Endodermal cell (in vitro differentiated cells): ENCODE measurements around the gene SGMS1. TPM values are rescaled to one million over a fixed set of nuclear protein-coding genes. Genes with fewer than 3 reads are reported as not detected.

Experiments used
- DNase-seq: peaks from one replicate; pipeline ENCODE4 v3.0.0-alpha.2; 2017
- H3K27ac ChIP-seq: 2 replicates; pipeline ENCODE4 v1.5.1; 2013; ENCODE audit warnings: mild to moderate bottlenecking, low read depth, low read length, moderate library complexity
- H3K27me3 ChIP-seq: 2 replicates; pipeline ENCODE4 v1.6.1; 2013; ENCODE audit warnings: mild to moderate bottlenecking, low read length, moderate library complexity; ENCODE audit not compliant: insufficient read depth, control insufficient read depth, poor library complexity, severe bottlenecking
- H3K36me3 ChIP-seq: 2 replicates; pipeline ENCODE4 v1.7.0; 2013; ENCODE audit warnings: mild to moderate bottlenecking, low read length, moderate library complexity; ENCODE audit not compliant: control insufficient read depth, insufficient read depth
- H3K4me1 ChIP-seq: one replicate; pipeline ENCODE4 v1.7.0; 2013; ENCODE audit warnings: low read length; ENCODE audit not compliant: control insufficient read depth, insufficient read depth
- H3K4me3 ChIP-seq: 2 replicates; pipeline ENCODE4 v1.5.1; 2013; ENCODE audit warnings: mild to moderate bottlenecking, low read length, moderate library complexity
- H3K9ac ChIP-seq: 2 replicates; pipeline ENCODE4 v1.6.1; 2013; ENCODE audit warnings: mild to moderate bottlenecking, low read length, moderate library complexity; ENCODE audit not compliant: poor library complexity, severe bottlenecking; ENCODE audit errors: extremely low read depth
- H3K9me3 ChIP-seq: 2 replicates; pipeline ENCODE4 v1.6.1; 2013; ENCODE audit warnings: mild to moderate bottlenecking, low read length, moderate library complexity; ENCODE audit not compliant: control insufficient read depth
- H3K27ac Mint-ChIP-seq: 2 replicates; pipeline ENCODE4 v1.8.0; 2020; ENCODE audit warnings: mixed read lengths
- H3K27me3 Mint-ChIP-seq: 2 replicates; pipeline ENCODE4 v1.8.0; 2021; ENCODE audit warnings: mild to moderate bottlenecking, mixed read lengths; ENCODE audit not compliant: insufficient read depth
- H3K36me3 Mint-ChIP-seq: 2 replicates; pipeline ENCODE4 v1.8.0; 2020; ENCODE audit warnings: low read depth, mixed read lengths
- H3K4me1 Mint-ChIP-seq: 2 replicates; pipeline ENCODE4 v1.8.0; 2020; ENCODE audit warnings: mixed read lengths
- H3K4me3 Mint-ChIP-seq: 2 replicates; pipeline ENCODE4 v1.8.0; 2020; ENCODE audit warnings: mild to moderate bottlenecking, moderate library complexity, mixed read lengths
- H3K9me3 Mint-ChIP-seq: 2 replicates; pipeline ENCODE4 v1.8.0; 2020; ENCODE audit warnings: mild to moderate bottlenecking, mixed read lengths
- CTCF ChIP-seq: fragments of 200-600 bp; sonication (generic); conservative IDR thresholded peaks from 2 replicates; pipeline ENCODE4 v1.5.0; 2021; ENCODE audit warnings: antibody characterized with exemption, mild to moderate bottlenecking
- whole genome bisulfite sequencing, 2 experiments: methylation state at CpG; one replicate each; pipeline versions ENCODE4 v1.1.5 to v1.1.7; 2013; ENCODE audit warnings: missing lambda C conversion rate in 2 of 2, mixed read lengths in 1 of 2; ENCODE audit not compliant: insufficient coverage in 1 of 2, insufficient read length in 1 of 2; 5-methylcytosine and 5-hydroxymethylcytosine counted together
- total RNA-seq, 2 donors: library from RNA; stranded (reverse); fragmentation: NEBNext Ultra II Directional in 1 of 2; extraction: Animal tissue kit (Norgen Biotek cat#: 25700) in 1 of 2; gene quantifications; 2 replicates in 1 of 2; 3 replicates in 1 of 2; pipeline ENCODE4 v1.2.1, GENCODE V29; 2021

The SGMS1 gene
- total RNA-seq, 2 donors from 2014 or later = 12.0 to 14.3 TPM

GRCh38 chr10:50437248-50437647 is 186.5 kb downstream of the SGMS1 start:
- H3K4me3 ChIP-seq = no peak overlapping the region
- H3K9me3 ChIP-seq = no peaks in the 10 kb centered on the region
- no peaks in the 10 kb centered on the region for H3K4me1 ChIP-seq
- no peaks in the 10 kb centered on the region for H3K27me3 Mint-ChIP-seq
- no peak for DNase-seq
- H3K27ac Mint-ChIP-seq = no peak overlapping the region
- no peak overlapping the region for H3K27ac ChIP-seq
- no peak overlapping the region for H3K4me3 Mint-ChIP-seq
- no peaks in the 10 kb centered on the region for H3K27me3 ChIP-seq
- H3K9me3 Mint-ChIP-seq = no peaks in the 10 kb centered on the region
- peaks cover 3% of the 10 kb centered on the region for H3K4me1 Mint-ChIP-seq
- no peak overlapping the region for H3K9ac ChIP-seq
- no peak for TF ChIP-seq CTCF
- H3K36me3 ChIP-seq = no peaks in the 10 kb centered on the region
- WGBS, 2 experiments = 89% methylated on average over 1 of the region's 1 CpG; no CpG with 5 or more reads in 1 of the 2 experiments
- no peaks in the 10 kb centered on the region for H3K36me3 Mint-ChIP-seq

GRCh38 chr10:50436805-50437204 is 187.0 kb downstream of the SGMS1 start:
- Histone ChIP-seq H3K9me3 (no peaks in the 10 kb centered on the region), H3K4me1 (no peaks in the 10 kb centered on the region), H3K4me3 (no peak overlapping the region), H3K9ac (no peak overlapping the region), H3K27ac (no peak overlapping the region), H3K36me3 (no peaks in the 10 kb centered on the region), H3K27me3 (no peaks in the 10 kb centered on the region)
- no peaks in the 10 kb centered on the region for H3K27me3 Mint-ChIP-seq
- H3K4me3 Mint-ChIP-seq = no peak overlapping the region
- no peaks in the 10 kb centered on the region for H3K36me3 Mint-ChIP-seq
- no peaks in the 10 kb centered on the region for H3K9me3 Mint-ChIP-seq
- no peak overlapping the region for H3K27ac Mint-ChIP-seq
- peaks cover 4% of the 10 kb centered on the region for H3K4me1 Mint-ChIP-seq
- no peak for DNase-seq
- no peak for TF ChIP-seq CTCF
- WGBS, 2 experiments = 91 to 100% methylated on average over 2 to 3 of the region's 4 CpGs

GRCh38 chr10:50432211-50433009 is 191.3 kb downstream of the SGMS1 start:
- no peak overlapping the region for H3K4me3 Mint-ChIP-seq
- Histone ChIP-seq H3K27ac (no peak overlapping the region), H3K27me3 (no peaks in the 10 kb centered on the region), H3K9me3 (no peaks in the 10 kb centered on the region), H3K36me3 (no peaks in the 10 kb centered on the region), H3K4me1 (no peaks in the 10 kb centered on the region), H3K4me3 (no peak overlapping the region), H3K9ac (no peak overlapping the region)
- H3K27ac Mint-ChIP-seq = no peak overlapping the region
- no peak for DNase-seq
- no peaks in the 10 kb centered on the region for H3K36me3 Mint-ChIP-seq
- 83% methylated on average over 1 of the region's 1 CpG; no CpG with 5 or more reads in 1 of the 2 experiments for WGBS, 2 experiments
- H3K9me3 Mint-ChIP-seq = no peaks in the 10 kb centered on the region
- no peak for TF ChIP-seq CTCF
- no peaks in the 10 kb centered on the region for H3K27me3 Mint-ChIP-seq
- peaks cover 8% of the 10 kb centered on the region for H3K4me1 Mint-ChIP-seq
